ENCODE measurements around the gene AKNA.

DNA sequence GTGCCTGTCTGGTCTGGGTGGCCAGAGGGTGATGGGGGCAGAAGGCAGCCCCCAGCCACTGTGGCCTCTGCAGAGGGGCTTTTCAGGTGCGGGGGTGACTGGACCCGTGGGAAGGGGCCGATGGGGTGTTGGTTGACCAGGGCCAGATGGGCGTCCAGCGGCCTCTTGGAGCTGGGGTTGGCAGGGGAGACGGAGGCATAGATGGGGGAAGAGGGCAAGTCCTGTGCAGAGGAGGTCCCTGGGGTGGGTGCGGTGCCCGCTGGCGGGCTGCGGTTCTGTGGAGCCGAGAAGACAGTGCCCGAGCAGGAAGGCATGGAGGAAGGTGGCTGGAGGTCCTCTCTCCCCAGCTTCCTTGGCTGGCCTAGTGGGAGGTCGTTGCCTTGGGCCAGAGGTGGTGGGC, 18.7 kb upstream of the AKNA start:
- TF ChIP-seq POLR2A (IDR thresholded peaks at IDR 0.05; ENCODE audit: low read depth, low read length): no peak
- no peak for TF ChIP-seq POLR2AphosphoS5 (IDR thresholded peaks at IDR 0.05; ENCODE audit: low read depth, low read length)
